Endothelial cell of umbilical vein (primary cell): Measurements from ENCODE around the gene SPTLC1. TPM values are rescaled to one million over a fixed set of nuclear protein-coding genes. Genes with fewer than 3 reads are reported as not detected.

ENCODE experiments used
- BruUV-seq: library from RNA; stranded (reverse); fragments of 400-500 nt; replicated peaks from 2 replicates; lab custom pipeline; 2021; lab: Mats Ljungman, UMichigan
- CTCF ChIA-PET: fragments of 300-600, 350-600 bp; sonication (Branson Sonifier 250); formaldehyde crosslinking; loops from one replicate; lab custom pipeline; 2021; ENCODE audit warnings: antibody characterized with exemption, inconsistent platforms; lab: Charles Lee
- POLR2A ChIA-PET: fragments of 300-600, 350-600 bp; sonication (Branson Sonifier 250); formaldehyde crosslinking; loops from one replicate; lab custom pipeline; 2021; ENCODE audit warnings: antibody characterized with exemption, inconsistent platforms; lab: Charles Lee
- DNase-seq: peaks from one replicate; pipeline ENCODE4 v3.0.0-alpha.2; 2011; ENCODE audit warnings: low read depth, low spot score
- FAIRE-seq: peaks from 2 replicates; lab custom pipeline; 2011; peaks lifted over from hg19 to GRCh38; lab: Jason Lieb, UNC
- H2AFZ ChIP-seq: 2 replicates; pipeline ENCODE4 v1.6.0; 2012; ENCODE audit warnings: low read depth, low read length, control low read depth, inconsistent platforms
- H3K27ac ChIP-seq: 2 replicates; pipeline ENCODE4 v1.5.1; 2011; ENCODE audit warnings: low read depth, mild to moderate bottlenecking, control low read depth, low read length, moderate library complexity; ENCODE audit not compliant: insufficient read depth
- H3K27me3 ChIP-seq, 2 experiments: 2 replicates each; pipeline versions ENCODE4 v1.6.0 to v1.6.1; 2011; ENCODE audit warnings: low read length in 2 of 2, mixed read lengths in 1 of 2; ENCODE audit not compliant: control insufficient read depth in 2 of 2, insufficient read depth in 2 of 2
- H3K36me3 ChIP-seq, 2 experiments: 2 replicates in 1 of 2; 3 replicates in 1 of 2; pipeline ENCODE4 v1.5.1; 2011; ENCODE audit warnings: low read length in 2 of 2, mild to moderate bottlenecking in 1 of 2, moderate library complexity in 1 of 2; ENCODE audit not compliant: control insufficient read depth in 2 of 2, insufficient read depth in 2 of 2; ENCODE audit errors: extremely low read depth in 1 of 2
- H3K4me1 ChIP-seq: 3 replicates; pipeline ENCODE4 v1.5.1; 2011; ENCODE audit warnings: mild to moderate bottlenecking, low read length; ENCODE audit not compliant: control insufficient read depth, insufficient read depth; ENCODE audit errors: extremely low read depth
- H3K4me2 ChIP-seq: 2 replicates; pipeline ENCODE4 v1.6.1; 2011; ENCODE audit warnings: low read length, control low read depth, mixed read lengths; ENCODE audit not compliant: insufficient read depth
- H3K4me3 ChIP-seq, 3 experiments: fragments of 200-600 bp in 1 of 3; sonication (generic), shearing (Covaris generic) in 1 of 3; replicated peaks in 1 of 3; 2 replicates each; pipeline ENCODE4 v1.5.1; 2011 to 2016; ENCODE audit warnings: control low read depth in 3 of 3, low read length in 3 of 3, mild to moderate bottlenecking in 2 of 3, inconsistent platforms in 1 of 3, low read depth in 1 of 3, moderate library complexity in 1 of 3; ENCODE audit not compliant: insufficient read depth in 1 of 3
- H3K79me2 ChIP-seq: 2 replicates; pipeline ENCODE4 v1.6.0; 2012; ENCODE audit warnings: low read length, inconsistent platforms; ENCODE audit not compliant: control insufficient read depth, insufficient read depth
- H3K9ac ChIP-seq: replicated peaks from 2 replicates; pipeline ENCODE3; 2011; ENCODE audit warnings: low read length, control low read depth; ENCODE audit not compliant: insufficient read depth; ENCODE audit errors: extremely low read depth
- H3K9me1 ChIP-seq: replicated peaks from 3 replicates; pipeline ENCODE4 v1.6.0; 2011; ENCODE audit warnings: mild to moderate bottlenecking, low read length; ENCODE audit not compliant: control insufficient read depth, insufficient read depth; ENCODE audit errors: extremely low read depth
- H3K9me3 ChIP-seq: replicated peaks from 2 replicates; pipeline ENCODE4 v1.5.1; 2012; ENCODE audit warnings: low read length, inconsistent platforms; ENCODE audit not compliant: control insufficient read depth, insufficient read depth
- H4K20me1 ChIP-seq: replicated peaks from 2 replicates; pipeline ENCODE3; 2011; ENCODE audit warnings: mild to moderate bottlenecking, low read length; ENCODE audit not compliant: control insufficient read depth, insufficient read depth; ENCODE audit errors: extremely low read depth
- EZH2 ChIP-seq: IDR thresholded peaks from 2 replicates; pipeline ENCODE4 v1.6.1; 2012; ENCODE audit warnings: borderline replicate concordance, low read depth, mild to moderate bottlenecking, moderate library complexity, low read length, inconsistent platforms; ENCODE audit not compliant: severe bottlenecking
- FOS ChIP-seq: IDR thresholded peaks from 2 replicates; pipeline ENCODE4 v1.6.1; 2011; ENCODE audit warnings: mild to moderate bottlenecking, low read length, moderate library complexity, borderline replicate concordance; ENCODE audit not compliant: insufficient read depth
- GATA2 ChIP-seq: IDR thresholded peaks from 2 replicates; pipeline ENCODE4 v1.7.0; 2011; ENCODE audit warnings: low read depth, mild to moderate bottlenecking, moderate library complexity, mixed read lengths, low read length; ENCODE audit not compliant: insufficient read length, insufficient read depth
- JUN ChIP-seq: IDR thresholded peaks from 2 replicates; pipeline ENCODE4 v1.6.1; 2011; ENCODE audit warnings: borderline replicate concordance, low read depth; ENCODE audit not compliant: insufficient read length, insufficient read depth
- MYC ChIP-seq: IDR thresholded peaks from one replicate; pipeline ENCODE4 v1.6.1; 2011; ENCODE audit warnings: mild to moderate bottlenecking, low read depth, low read length
- POLR2A ChIP-seq: IDR thresholded peaks from 2 replicates; pipeline ENCODE4 v1.6.1; 2012; ENCODE audit warnings: low read depth, mild to moderate bottlenecking, control low read depth, low read length
- POLR2AphosphoS5 ChIP-seq: IDR thresholded peaks from 2 replicates; pipeline ENCODE4 v1.6.1; 2012; ENCODE audit warnings: low read depth, mild to moderate bottlenecking, control low read depth, low read length, moderate library complexity; ENCODE audit not compliant: insufficient read depth
- dilution Hi-C: fragments of 300-500 bp; cut with MboI; formaldehyde crosslinking; loops from one replicate; pipeline ENCODE4 v1.15.0; 2019; ENCODE audit warnings: low sequenced_read_pairs; ENCODE audit not compliant: extremely low pct_ligation_motif_present
- intact Hi-C: fragments of 100-400 bp; cut with micrococcal nuclease; formaldehyde crosslinking; loops from one replicate; pipeline ENCODE4 v1.10.0; 2022
- polyA plus RNA-seq, 4 experiments: library from polyadenylated mRNA; depleted of rRNA in 3 of 4; stranded (reverse) in 3 of 4; unstranded in 1 of 4; fragments of >200 nt; gene quantifications; 2 replicates each; pipeline versions ENCODE4 v1.2.1 to v1.2.3, GENCODE V29; 2011 to 2012; ENCODE audit warnings: missing spikeins in 1 of 4
- total RNA-seq: library from RNA; stranded (reverse); gene quantifications from 2 replicates; pipeline ENCODE4 v1.2.3, GENCODE V29; 2021
- TF ChIP-seq, protein P1 (sequence below): IDR thresholded peaks from 2 replicates; pipeline ENCODE4 v1.6.1; 2011; ENCODE audit not compliant: insufficient read depth, insufficient read length
- TF ChIP-seq, protein P2 (sequence below), 2 donors: IDR thresholded peaks; 1 replicate in 1 of 2; 2 replicates in 1 of 2; pipeline ENCODE4 v1.5.1; 2011; ENCODE audit warnings: low read length in 2 of 2, mild to moderate bottlenecking in 2 of 2, moderate library complexity in 2 of 2, control low read depth in 1 of 2, inconsistent platforms in 1 of 2, low read depth in 1 of 2; ENCODE audit not compliant: insufficient read depth in 1 of 2; ENCODE audit errors: extremely low read depth in 1 of 2

The SPTLC1 gene
- total and polyA plus RNA-seq, 2 donors (not counting 3 experiments of a cell fraction or from before 2014, with no cell fraction given): 35.9 to 68.5 TPM

DNA sequence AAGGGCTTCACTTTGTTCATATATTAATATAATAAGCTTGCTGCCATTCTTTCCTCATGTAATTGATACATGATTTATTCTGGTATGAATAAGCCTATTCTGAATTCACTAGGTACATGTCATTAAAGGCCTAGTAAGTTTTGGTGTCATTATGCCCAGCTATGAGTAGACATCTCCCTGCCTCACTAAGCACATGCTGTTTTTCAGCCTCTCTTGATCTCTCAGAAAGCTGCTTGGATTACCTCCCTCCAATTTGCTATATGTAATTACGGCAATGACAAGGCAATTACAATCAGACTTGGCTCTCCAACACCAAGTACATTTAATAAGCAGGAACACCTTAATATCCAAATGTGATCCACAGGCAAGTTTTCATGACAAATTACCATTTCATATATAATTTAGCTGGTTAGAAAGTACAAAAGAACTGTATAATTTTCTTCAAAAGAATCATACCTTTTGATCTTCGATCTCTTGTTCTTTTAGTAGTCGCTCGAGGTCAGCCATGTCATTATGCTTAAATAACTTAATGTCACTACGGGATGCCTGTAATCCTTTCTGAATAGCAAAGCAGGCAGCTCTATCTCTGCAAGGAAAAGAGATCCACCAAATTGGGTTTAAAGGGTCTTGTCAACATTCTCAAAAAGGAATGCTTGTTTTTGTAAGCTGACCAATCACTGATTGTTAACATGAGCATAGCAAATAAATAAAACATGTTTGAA is 56.3 kb downstream of the SPTLC1 start:
- no peak overlapping the region for H2AFZ ChIP-seq
- TF ChIP-seq EZH2 (no peak), GATA2 (no peak), MYC (no peak), POLR2A (no peak)
- TF ChIP-seq, protein P1, sequence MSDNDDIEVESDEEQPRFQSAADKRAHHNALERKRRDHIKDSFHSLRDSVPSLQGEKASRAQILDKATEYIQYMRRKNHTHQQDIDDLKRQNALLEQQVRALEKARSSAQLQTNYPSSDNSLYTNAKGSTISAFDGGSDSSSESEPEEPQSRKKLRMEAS: no peak
- H3K4me3 ChIP-seq: no peak overlapping the region
- H3K4me2 ChIP-seq: no peak overlapping the region
- ChIA-PET CTCF (no interaction called here), POLR2A (no interaction called here)
- dilution Hi-C loops (no loop called here), intact Hi-C loops (no loop called here)
- H3K9me1 ChIP-seq: no peaks in the 10 kb centered on the region
- H3K36me3 ChIP-seq: peaks cover 3 to 4% of the 10 kb centered on the region in 2 experiments
- H3K4me1 ChIP-seq: no peaks in the 10 kb centered on the region
- DNase-seq (no peak), FAIRE-seq (no peak)
- peaks cover 17% of the 10 kb centered on the region for H3K79me2 ChIP-seq
- no peaks in the 10 kb centered on the region for H3K27me3 ChIP-seq
- H4K20me1 ChIP-seq: no peaks in the 10 kb centered on the region
- H3K27ac ChIP-seq: no peak overlapping the region
- no TSS peak for BruUV-seq
- no peak overlapping the region for H3K9ac ChIP-seq
- no peaks in the 10 kb centered on the region for H3K9me3 ChIP-seq

DNA sequence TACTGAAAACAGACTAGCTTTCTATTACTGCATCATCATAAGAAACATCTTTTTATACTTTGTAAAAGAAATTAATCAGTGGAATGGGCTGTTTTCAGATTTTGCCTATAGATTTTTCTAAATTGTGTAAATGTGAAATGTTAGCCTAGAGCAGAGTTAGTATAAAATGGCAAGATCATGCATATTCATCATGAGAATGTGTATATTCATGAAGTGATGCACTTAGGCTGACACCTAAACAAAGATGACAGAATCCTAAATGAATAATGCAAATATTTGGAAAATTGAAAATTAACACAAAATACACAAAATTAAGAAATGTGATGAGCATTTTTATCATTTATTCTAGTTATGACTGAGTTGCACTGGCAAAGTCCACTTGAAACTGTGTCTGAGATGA is 57.2 kb downstream of the SPTLC1 start:
- Histone ChIP-seq H3K9me1 (no peaks in the 10 kb centered on the region), H3K4me2 (no peak overlapping the region), H4K20me1 (no peaks in the 10 kb centered on the region), H3K9me3 (no peaks in the 10 kb centered on the region), H3K36me3 (peaks cover 4 to 5% of the 10 kb centered on the region in 2 experiments), H3K9ac (no peak overlapping the region), H3K4me1 (no peaks in the 10 kb centered on the region), H3K27ac (no peak overlapping the region), H3K79me2 (peaks cover 13% of the 10 kb centered on the region), H2AFZ (no peak overlapping the region), H3K27me3 (no peaks in the 10 kb centered on the region), H3K4me3 (no peak overlapping the region)
- intact Hi-C loops (no loop called here), dilution Hi-C loops (no loop called here)
- TF ChIP-seq EZH2 (no peak), POLR2A (no peak), GATA2 (no peak), MYC (no peak), FOS (no peak), JUN (no peak), POLR2AphosphoS5 (no peak)
- TF ChIP-seq, protein P2, sequence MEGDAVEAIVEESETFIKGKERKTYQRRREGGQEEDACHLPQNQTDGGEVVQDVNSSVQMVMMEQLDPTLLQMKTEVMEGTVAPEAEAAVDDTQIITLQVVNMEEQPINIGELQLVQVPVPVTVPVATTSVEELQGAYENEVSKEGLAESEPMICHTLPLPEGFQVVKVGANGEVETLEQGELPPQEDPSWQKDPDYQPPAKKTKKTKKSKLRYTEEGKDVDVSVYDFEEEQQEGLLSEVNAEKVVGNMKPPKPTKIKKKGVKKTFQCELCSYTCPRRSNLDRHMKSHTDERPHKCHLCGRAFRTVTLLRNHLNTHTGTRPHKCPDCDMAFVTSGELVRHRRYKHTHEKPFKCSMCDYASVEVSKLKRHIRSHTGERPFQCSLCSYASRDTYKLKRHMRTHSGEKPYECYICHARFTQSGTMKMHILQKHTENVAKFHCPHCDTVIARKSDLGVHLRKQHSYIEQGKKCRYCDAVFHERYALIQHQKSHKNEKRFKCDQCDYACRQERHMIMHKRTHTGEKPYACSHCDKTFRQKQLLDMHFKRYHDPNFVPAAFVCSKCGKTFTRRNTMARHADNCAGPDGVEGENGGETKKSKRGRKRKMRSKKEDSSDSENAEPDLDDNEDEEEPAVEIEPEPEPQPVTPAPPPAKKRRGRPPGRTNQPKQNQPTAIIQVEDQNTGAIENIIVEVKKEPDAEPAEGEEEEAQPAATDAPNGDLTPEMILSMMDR (IDR thresholded peaks at IDR 0.05; ENCODE audit: extremely low read depth in 1 of 2, insufficient read depth in 1 of 2, low read depth in 1 of 2, low read length in 2 of 2): no peak
- TF ChIP-seq, protein P1: no peak
- BruUV-seq: no TSS peak
- CTCF ChIA-PET: no interaction called here
- POLR2A ChIA-PET: no interaction called here
- no peak for DNase-seq
- FAIRE-seq: no peak
